ENCODE measurements around the gene SH3D21.

The SH3D21 gene

DNA sequence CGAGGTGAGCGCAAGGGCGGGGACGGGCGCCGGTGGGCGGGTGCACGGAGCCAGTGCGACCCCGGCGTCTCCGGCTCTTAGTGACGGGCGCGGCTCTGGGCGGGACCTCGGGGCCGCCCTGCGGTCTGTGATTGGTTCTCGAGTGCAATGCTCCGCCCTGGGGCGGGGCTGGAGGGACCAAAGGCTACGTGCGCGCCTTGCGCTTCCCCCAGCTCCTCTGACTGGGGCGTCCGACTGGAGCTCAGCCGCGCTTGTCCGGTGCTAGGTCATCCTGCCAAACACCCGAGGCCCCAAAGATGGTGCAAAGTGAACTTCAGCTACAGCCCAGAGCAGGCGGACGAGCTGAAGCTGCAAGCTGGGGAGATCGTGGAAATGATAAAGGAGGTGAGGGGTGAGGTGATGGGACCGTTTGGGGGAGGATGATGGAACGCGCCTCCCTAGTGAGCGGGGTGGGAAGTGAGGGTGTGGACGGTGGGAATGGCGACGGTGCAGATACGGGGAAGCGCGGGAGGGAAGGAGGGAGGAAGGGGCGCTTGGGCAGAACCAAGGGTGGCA lies 811 bp downstream of the SH3D21 start (continued):
- TF ChIP-seq BCL11A (tag by site-specific recombination; IDR thresholded peaks at IDR 0.05; ENCODE audit: low read depth) (no peak; the same call in 1 of the 2 replicates), ZNF555 (tag by site-specific recombination; conservative IDR thresholded peaks at IDR 0.05) (no peak), ZNF214 (tag by site-specific recombination; IDR thresholded peaks at IDR 0.05; ENCODE audit: borderline replicate concordance) (no peak), ZNF223 (tag by site-specific recombination; IDR thresholded peaks at IDR 0.05) (no peak), RBAK (tag by site-specific recombination; IDR thresholded peaks at IDR 0.05) (no peak), ZNF776 (tag by site-specific recombination; IDR thresholded peaks at IDR 0.05; ENCODE audit: borderline replicate concordance) (no peak), ZNF146 (tag by site-specific recombination; IDR thresholded peaks at IDR 0.05) (no peak), ZNF658 (tag by site-specific recombination; IDR thresholded peaks at IDR 0.05) (no peak), GLI2 (tag by site-specific recombination; IDR thresholded peaks at IDR 0.05; ENCODE audit: borderline replicate concordance, low read depth) (no peak), ZSCAN30 (tag by site-specific recombination; IDR thresholded peaks at IDR 0.05) (0 out of 2 replicates have a peak, but pooled peaks have one; percentile 2), ZNF175 (tag by site-specific recombination; IDR thresholded peaks at IDR 0.05) (no peak), GLIS2 (tag by site-specific recombination; IDR thresholded peaks at IDR 0.05) (no peak), ZNF600 (tag by site-specific recombination; IDR thresholded peaks at IDR 0.05) (peak; percentile 94), ZSCAN23 (tag by site-specific recombination; IDR thresholded peaks at IDR 0.05) (no peak), ZNF501 (tag by site-specific recombination; IDR thresholded peaks at IDR 0.05) (peak; percentile 36; the same call in 1 of the 2 replicates), ZNF768 (tag by site-specific recombination; IDR thresholded peaks at IDR 0.05) (no peak), ZNF426 (tag by site-specific recombination; IDR thresholded peaks at IDR 0.05) (no peak), ZNF544 (tag by site-specific recombination; IDR thresholded peaks at IDR 0.05) (no peak), ZNF670 (tag by site-specific recombination; IDR thresholded peaks at IDR 0.05; ENCODE audit: low read depth) (no peak)
- TF ChIP-seq, protein P1, sequence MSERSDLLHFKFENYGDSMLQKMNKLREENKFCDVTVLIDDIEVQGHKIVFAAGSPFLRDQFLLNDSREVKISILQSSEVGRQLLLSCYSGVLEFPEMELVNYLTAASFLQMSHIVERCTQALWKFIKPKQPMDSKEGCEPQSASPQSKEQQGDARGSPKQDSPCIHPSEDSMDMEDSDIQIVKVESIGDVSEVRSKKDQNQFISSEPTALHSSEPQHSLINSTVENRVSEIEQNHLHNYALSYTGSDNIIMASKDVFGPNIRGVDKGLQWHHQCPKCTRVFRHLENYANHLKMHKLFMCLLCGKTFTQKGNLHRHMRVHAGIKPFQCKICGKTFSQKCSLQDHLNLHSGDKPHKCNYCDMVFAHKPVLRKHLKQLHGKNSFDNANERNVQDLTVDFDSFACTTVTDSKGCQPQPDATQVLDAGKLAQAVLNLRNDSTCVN (tag by site-specific recombination; optimal IDR thresholded peaks at IDR 0.05) = peak; percentile 88
- TF ChIP-seq, protein P2, sequence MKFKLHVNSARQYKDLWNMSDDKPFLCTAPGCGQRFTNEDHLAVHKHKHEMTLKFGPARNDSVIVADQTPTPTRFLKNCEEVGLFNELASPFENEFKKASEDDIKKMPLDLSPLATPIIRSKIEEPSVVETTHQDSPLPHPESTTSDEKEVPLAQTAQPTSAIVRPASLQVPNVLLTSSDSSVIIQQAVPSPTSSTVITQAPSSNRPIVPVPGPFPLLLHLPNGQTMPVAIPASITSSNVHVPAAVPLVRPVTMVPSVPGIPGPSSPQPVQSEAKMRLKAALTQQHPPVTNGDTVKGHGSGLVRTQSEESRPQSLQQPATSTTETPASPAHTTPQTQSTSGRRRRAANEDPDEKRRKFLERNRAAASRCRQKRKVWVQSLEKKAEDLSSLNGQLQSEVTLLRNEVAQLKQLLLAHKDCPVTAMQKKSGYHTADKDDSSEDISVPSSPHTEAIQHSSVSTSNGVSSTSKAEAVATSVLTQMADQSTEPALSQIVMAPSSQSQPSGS (tag by site-specific recombination; IDR thresholded peaks at IDR 0.05; ENCODE audit: low read depth) = no peak
- TF ChIP-seq, protein P3, sequence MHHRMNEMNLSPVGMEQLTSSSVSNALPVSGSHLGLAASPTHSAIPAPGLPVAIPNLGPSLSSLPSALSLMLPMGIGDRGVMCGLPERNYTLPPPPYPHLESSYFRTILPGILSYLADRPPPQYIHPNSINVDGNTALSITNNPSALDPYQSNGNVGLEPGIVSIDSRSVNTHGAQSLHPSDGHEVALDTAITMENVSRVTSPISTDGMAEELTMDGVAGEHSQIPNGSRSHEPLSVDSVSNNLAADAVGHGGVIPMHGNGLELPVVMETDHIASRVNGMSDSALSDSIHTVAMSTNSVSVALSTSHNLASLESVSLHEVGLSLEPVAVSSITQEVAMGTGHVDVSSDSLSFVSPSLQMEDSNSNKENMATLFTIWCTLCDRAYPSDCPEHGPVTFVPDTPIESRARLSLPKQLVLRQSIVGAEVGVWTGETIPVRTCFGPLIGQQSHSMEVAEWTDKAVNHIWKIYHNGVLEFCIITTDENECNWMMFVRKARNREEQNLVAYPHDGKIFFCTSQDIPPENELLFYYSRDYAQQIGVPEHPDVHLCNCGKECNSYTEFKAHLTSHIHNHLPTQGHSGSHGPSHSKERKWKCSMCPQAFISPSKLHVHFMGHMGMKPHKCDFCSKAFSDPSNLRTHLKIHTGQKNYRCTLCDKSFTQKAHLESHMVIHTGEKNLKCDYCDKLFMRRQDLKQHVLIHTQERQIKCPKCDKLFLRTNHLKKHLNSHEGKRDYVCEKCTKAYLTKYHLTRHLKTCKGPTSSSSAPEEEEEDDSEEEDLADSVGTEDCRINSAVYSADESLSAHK (tag by site-specific recombination; IDR thresholded peaks at IDR 0.05) = no peak
- TF ChIP-seq, protein P4, sequence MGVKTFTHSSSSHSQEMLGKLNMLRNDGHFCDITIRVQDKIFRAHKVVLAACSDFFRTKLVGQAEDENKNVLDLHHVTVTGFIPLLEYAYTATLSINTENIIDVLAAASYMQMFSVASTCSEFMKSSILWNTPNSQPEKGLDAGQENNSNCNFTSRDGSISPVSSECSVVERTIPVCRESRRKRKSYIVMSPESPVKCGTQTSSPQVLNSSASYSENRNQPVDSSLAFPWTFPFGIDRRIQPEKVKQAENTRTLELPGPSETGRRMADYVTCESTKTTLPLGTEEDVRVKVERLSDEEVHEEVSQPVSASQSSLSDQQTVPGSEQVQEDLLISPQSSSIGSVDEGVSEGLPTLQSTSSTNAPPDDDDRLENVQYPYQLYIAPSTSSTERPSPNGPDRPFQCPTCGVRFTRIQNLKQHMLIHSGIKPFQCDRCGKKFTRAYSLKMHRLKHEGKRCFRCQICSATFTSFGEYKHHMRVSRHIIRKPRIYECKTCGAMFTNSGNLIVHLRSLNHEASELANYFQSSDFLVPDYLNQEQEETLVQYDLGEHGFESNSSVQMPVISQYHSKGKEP (tag by site-specific recombination; IDR thresholded peaks at IDR 0.05) = no peak
- TF ChIP-seq, protein P5, sequence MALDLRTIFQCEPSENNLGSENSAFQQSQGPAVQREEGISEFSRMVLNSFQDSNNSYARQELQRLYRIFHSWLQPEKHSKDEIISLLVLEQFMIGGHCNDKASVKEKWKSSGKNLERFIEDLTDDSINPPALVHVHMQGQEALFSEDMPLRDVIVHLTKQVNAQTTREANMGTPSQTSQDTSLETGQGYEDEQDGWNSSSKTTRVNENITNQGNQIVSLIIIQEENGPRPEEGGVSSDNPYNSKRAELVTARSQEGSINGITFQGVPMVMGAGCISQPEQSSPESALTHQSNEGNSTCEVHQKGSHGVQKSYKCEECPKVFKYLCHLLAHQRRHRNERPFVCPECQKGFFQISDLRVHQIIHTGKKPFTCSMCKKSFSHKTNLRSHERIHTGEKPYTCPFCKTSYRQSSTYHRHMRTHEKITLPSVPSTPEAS (tag by site-specific recombination; IDR thresholded peaks at IDR 0.05) = no peak
- TF ChIP-seq, protein P6, sequence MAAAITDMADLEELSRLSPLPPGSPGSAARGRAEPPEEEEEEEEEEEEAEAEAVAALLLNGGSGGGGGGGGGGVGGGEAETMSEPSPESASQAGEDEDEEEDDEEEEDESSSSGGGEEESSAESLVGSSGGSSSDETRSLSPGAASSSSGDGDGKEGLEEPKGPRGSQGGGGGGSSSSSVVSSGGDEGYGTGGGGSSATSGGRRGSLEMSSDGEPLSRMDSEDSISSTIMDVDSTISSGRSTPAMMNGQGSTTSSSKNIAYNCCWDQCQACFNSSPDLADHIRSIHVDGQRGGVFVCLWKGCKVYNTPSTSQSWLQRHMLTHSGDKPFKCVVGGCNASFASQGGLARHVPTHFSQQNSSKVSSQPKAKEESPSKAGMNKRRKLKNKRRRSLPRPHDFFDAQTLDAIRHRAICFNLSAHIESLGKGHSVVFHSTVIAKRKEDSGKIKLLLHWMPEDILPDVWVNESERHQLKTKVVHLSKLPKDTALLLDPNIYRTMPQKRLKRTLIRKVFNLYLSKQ (tag by site-specific recombination; IDR thresholded peaks at IDR 0.05; ENCODE audit: borderline replicate concordance) = no peak
- TF ChIP-seq, protein P7, sequence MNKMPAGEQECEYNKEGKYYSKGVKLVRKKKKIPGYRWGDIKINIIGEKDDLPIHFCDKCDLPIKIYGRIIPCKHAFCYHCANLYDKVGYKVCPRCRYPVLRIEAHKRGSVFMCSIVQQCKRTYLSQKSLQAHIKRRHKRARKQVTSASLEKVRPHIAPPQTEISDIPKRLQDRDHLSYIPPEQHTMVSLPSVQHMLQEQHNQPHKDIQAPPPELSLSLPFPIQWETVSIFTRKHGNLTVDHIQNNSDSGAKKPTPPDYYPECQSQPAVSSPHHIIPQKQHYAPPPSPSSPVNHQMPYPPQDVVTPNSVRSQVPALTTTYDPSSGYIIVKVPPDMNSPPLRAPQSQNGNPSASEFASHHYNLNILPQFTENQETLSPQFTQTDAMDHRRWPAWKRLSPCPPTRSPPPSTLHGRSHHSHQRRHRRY (tag by site-specific recombination; IDR thresholded peaks at IDR 0.05) = no peak
- TF ChIP-seq, protein P8, sequence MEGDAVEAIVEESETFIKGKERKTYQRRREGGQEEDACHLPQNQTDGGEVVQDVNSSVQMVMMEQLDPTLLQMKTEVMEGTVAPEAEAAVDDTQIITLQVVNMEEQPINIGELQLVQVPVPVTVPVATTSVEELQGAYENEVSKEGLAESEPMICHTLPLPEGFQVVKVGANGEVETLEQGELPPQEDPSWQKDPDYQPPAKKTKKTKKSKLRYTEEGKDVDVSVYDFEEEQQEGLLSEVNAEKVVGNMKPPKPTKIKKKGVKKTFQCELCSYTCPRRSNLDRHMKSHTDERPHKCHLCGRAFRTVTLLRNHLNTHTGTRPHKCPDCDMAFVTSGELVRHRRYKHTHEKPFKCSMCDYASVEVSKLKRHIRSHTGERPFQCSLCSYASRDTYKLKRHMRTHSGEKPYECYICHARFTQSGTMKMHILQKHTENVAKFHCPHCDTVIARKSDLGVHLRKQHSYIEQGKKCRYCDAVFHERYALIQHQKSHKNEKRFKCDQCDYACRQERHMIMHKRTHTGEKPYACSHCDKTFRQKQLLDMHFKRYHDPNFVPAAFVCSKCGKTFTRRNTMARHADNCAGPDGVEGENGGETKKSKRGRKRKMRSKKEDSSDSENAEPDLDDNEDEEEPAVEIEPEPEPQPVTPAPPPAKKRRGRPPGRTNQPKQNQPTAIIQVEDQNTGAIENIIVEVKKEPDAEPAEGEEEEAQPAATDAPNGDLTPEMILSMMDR (tag by site-specific recombination; IDR thresholded peaks at IDR 0.05) = 0 out of 2 replicates have a peak, but pooled peaks have one; percentile 43

All from HEK293 (cell line).